Prostate gland (tissue), 2 donors: Measurements from ENCODE around the gene WDFY2.

ENCODE experiments used
- CTCF ChIP-seq, 4 experiments: fragments of 200-600 bp in 2 of 4; fragments of 450-650 bp in 2 of 4; sonication (generic) in 2 of 4; IDR thresholded peaks; 1 replicate in 3 of 4; 2 replicates in 1 of 4; pipeline ENCODE4 v1.5.1; 2016 to 2019; ENCODE audit warnings: antibody characterized with exemption in 4 of 4, mild to moderate bottlenecking in 2 of 4, moderate library complexity in 2 of 4
- POLR2A ChIP-seq: fragments of 450-650 bp; IDR thresholded peaks from one replicate; pipeline ENCODE4 v1.6.1; 2016; ENCODE audit warnings: antibody characterized with exemption, mild to moderate bottlenecking

DNA sequence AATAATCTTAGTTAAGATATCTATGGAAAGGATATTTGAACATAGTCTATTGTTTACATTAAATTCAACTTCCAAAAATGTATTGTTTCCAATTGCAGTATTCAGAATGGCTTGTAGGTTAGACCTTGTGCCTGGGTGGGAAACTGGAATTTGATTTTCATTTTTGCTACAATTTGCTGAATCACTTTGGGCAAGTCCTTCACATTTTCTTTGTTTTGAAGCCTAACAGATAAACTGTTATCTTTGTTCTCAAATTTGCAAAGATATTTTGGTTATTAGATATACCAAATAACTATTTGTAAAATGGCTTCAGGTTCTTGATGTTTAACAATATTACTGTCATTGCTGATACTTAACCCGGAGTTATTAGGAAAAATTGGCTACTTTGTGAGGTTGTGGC, 82.6 kb downstream of the WDFY2 start:
- no peak for TF ChIP-seq CTCF (IDR thresholded peaks at IDR 0.05)
- TF ChIP-seq POLR2A: no peak
